ENCODE data around the gene ROBO4.

The ROBO4 gene

DNA sequence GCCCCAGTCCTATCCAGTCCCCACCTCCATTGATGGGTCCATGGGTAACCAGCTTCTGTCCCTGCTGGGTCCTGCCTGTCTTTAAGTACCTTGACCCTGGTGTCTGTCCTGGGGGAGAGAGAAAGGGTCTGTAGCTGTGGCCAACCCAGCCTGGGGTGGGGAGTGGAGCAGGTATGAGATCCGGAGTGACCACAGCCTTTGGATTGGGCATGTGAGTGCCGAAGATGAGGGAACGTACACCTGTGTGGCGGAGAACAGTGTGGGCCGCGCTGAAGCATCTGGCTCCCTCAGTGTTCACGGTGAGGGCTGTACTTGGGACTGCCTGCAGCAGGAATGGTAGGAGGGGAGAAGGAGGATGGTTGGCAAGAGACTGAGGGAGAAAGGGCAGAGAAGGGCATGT is 27.2 kb downstream of the ROBO4 start:
- no peak for DNase-seq
- 79% methylated on average over 7 of the region's 7 CpGs for WGBS
- H3K4me2 ChIP-seq (ENCODE audit: low read length, poor library complexity, severe bottlenecking), result no peak overlapping the region

DNA sequence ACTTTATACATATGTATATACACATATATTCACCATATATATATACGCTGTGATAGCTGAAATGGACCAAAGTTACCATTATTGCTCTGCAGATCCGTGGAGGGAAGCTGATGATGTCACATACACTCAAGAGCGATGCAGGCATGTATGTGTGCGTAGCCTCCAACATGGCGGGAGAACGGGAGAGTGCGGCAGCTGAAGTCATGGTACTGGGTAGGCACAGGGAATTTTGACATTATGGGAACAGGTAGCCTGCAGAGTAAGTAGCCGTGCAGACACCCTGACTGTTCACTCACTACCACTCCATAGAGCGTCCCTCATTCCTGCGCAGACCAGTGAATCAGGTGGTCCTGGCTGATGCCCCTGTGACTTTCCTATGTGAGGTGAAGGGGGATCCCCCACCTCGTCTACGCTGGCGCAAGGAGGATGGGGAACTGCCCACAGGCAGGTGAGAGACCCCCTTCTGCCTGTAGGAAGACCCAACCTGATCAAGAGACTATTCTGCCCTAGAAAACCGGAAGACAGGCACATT is 27.7 kb downstream of the ROBO4 start:
- peaks cover 96 to 100% of the 10 kb centered on the region in 2 experiments for H3K27me3 ChIP-seq (ENCODE audit: control insufficient read depth in 1 of 2, insufficient read depth in 1 of 2, low read length in 2 of 2)
- no peaks in the 10 kb centered on the region for H3K9me3 ChIP-seq (ENCODE audit: control insufficient read depth, low read length)
- no peak overlapping the region for H2AK5ac ChIP-seq (ENCODE audit: low read length, severe bottlenecking)
- no peak overlapping the region for H3K18ac ChIP-seq (ENCODE audit: low read depth in 1 of 2, low read length in 2 of 2)
- no peak overlapping the region for H2AFZ ChIP-seq (ENCODE audit: low read depth, low read length)
- no peak overlapping the region for H3K4me3 ChIP-seq (ENCODE audit: insufficient read depth in 1 of 2, low read depth in 1 of 2, low read length in 2 of 2)
- H3K36me3 ChIP-seq (ENCODE audit: control insufficient read depth in 1 of 2, insufficient read depth in 2 of 2, low read depth in 1 of 2, low read length in 2 of 2), result no peaks in the 10 kb centered on the region
- H3K4me1 ChIP-seq (ENCODE audit: control insufficient read depth, insufficient read depth, low read depth, low read length), result peaks cover 19% of the 10 kb centered on the region
- H3K4me2 ChIP-seq (ENCODE audit: low read length, poor library complexity, severe bottlenecking), result no peak overlapping the region
- no peak overlapping the region for H2BK5ac ChIP-seq (ENCODE audit: low read depth, low read length, poor library complexity, severe bottlenecking)
- WGBS, result 75% methylated on average over 13 of the region's 14 CpGs
- H3K4ac ChIP-seq (ENCODE audit: low read depth in 1 of 2, low read length in 2 of 2), result no peak overlapping the region
- H2BK15ac ChIP-seq (ENCODE audit: low read depth, poor library complexity, severe bottlenecking), result no peak overlapping the region
- no peak overlapping the region for H2BK12ac ChIP-seq (ENCODE audit: low read length in 2 of 2)
- H4K8ac ChIP-seq (ENCODE audit: low read length), result no peak overlapping the region
- no peak overlapping the region for H3K27ac ChIP-seq (ENCODE audit: low read length, poor library complexity, severe bottlenecking)
- H3K9ac ChIP-seq (ENCODE audit: low read length), result no peak overlapping the region
- H3K14ac ChIP-seq (ENCODE audit: low read length in 2 of 2), result no peak overlapping the region
- no peak overlapping the region for H2BK120ac ChIP-seq (ENCODE audit: low read depth, low read length)
- H3K23ac ChIP-seq (ENCODE audit: low read length in 2 of 2), result no peak overlapping the region
- H4K91ac ChIP-seq (ENCODE audit: low read length), result no peak overlapping the region
- no peak for DNase-seq
- no peaks in the 10 kb centered on the region for H3K79me1 ChIP-seq (replicated peaks; ENCODE audit: low read length, poor library complexity, severe bottlenecking)

More for the DNA sequence above, 27.2 kb downstream of the ROBO4 start:
- no peak overlapping the region for H2AFZ ChIP-seq (ENCODE audit: low read depth, low read length)
- H3K9me3 ChIP-seq (ENCODE audit: control insufficient read depth, low read length), result no peaks in the 10 kb centered on the region
- no peak overlapping the region for H3K23ac ChIP-seq (ENCODE audit: low read length in 2 of 2)
- no peak overlapping the region for H2BK12ac ChIP-seq (ENCODE audit: low read length in 2 of 2)
- no peak overlapping the region for H2BK5ac ChIP-seq (ENCODE audit: low read depth, low read length, poor library complexity, severe bottlenecking)
- no peak overlapping the region for H2AK5ac ChIP-seq (ENCODE audit: low read length, severe bottlenecking)
- no peak overlapping the region for H3K4me3 ChIP-seq (ENCODE audit: insufficient read depth in 1 of 2, low read depth in 1 of 2, low read length in 2 of 2)
- no peak overlapping the region for H3K9ac ChIP-seq (ENCODE audit: low read length)
- H4K8ac ChIP-seq (ENCODE audit: low read length), result no peak overlapping the region
- H3K4me1 ChIP-seq (ENCODE audit: control insufficient read depth, insufficient read depth, low read depth, low read length), result peaks cover 15% of the 10 kb centered on the region
- H3K18ac ChIP-seq (ENCODE audit: low read depth in 1 of 2, low read length in 2 of 2), result no peak overlapping the region
- H3K36me3 ChIP-seq (ENCODE audit: control insufficient read depth in 1 of 2, insufficient read depth in 2 of 2, low read depth in 1 of 2, low read length in 2 of 2), result no peaks in the 10 kb centered on the region
- no peak overlapping the region for H3K27ac ChIP-seq (ENCODE audit: low read length, poor library complexity, severe bottlenecking)
- H3K79me1 ChIP-seq (replicated peaks; ENCODE audit: low read length, poor library complexity, severe bottlenecking), result no peaks in the 10 kb centered on the region
- H3K27me3 ChIP-seq (ENCODE audit: control insufficient read depth in 1 of 2, insufficient read depth in 1 of 2, low read length in 2 of 2), result peaks cover 95 to 97% of the 10 kb centered on the region in 2 experiments
- H2BK120ac ChIP-seq (ENCODE audit: low read depth, low read length), result no peak overlapping the region
- no peak overlapping the region for H3K14ac ChIP-seq (ENCODE audit: low read length in 2 of 2)
- no peak overlapping the region for H2BK15ac ChIP-seq (ENCODE audit: low read depth, poor library complexity, severe bottlenecking)
- H3K4ac ChIP-seq (ENCODE audit: low read depth in 1 of 2, low read length in 2 of 2), result no peak overlapping the region
- H4K91ac ChIP-seq (ENCODE audit: low read length), result no peak overlapping the region

DNA sequence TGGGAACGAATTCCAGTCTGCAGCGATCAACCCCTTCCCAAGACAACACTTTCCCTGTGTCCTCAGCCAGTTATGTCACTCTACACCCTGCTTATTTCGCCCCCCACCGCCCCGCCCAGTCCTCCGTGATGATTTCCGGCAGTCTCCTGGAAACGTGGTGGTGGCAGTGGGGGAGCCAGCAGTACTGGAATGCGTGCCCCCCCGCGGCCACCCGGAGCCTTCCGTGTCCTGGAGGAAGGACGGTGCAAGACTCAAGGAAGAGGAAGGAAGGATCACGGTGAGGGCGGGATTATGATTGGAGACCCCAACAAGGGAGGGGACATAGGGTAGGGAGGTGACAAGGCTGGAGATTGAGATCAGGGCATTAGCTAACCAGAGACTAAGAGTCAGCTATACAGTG is 28.3 kb downstream of the ROBO4 start:
- Histone ChIP-seq H3K4me2 (ENCODE audit: low read length, poor library complexity, severe bottlenecking) (no peak overlapping the region), H2BK12ac (ENCODE audit: low read length in 2 of 2) (no peak overlapping the region), H3K79me1 (replicated peaks; ENCODE audit: low read length, poor library complexity, severe bottlenecking) (no peaks in the 10 kb centered on the region), H2BK5ac (ENCODE audit: low read depth, low read length, poor library complexity, severe bottlenecking) (no peak overlapping the region), H3K23ac (ENCODE audit: low read length in 2 of 2) (no peak overlapping the region), H3K4me3 (ENCODE audit: insufficient read depth in 1 of 2, low read depth in 1 of 2, low read length in 2 of 2) (no peak overlapping the region), H3K27ac (ENCODE audit: low read length, poor library complexity, severe bottlenecking) (no peak overlapping the region), H4K91ac (ENCODE audit: low read length) (no peak overlapping the region), H3K27me3 (ENCODE audit: control insufficient read depth in 1 of 2, insufficient read depth in 1 of 2, low read length in 2 of 2) (peaks cover 99 to 100% of the 10 kb centered on the region in 2 experiments), H3K14ac (ENCODE audit: low read length in 2 of 2) (no peak overlapping the region), H3K4ac (ENCODE audit: low read depth in 1 of 2, low read length in 2 of 2) (no peak overlapping the region), H3K9ac (ENCODE audit: low read length) (no peak overlapping the region), H3K18ac (ENCODE audit: low read depth in 1 of 2, low read length in 2 of 2) (no peak overlapping the region), H3K9me3 (ENCODE audit: control insufficient read depth, low read length) (no peaks in the 10 kb centered on the region), H2BK120ac (ENCODE audit: low read depth, low read length) (no peak overlapping the region), H2BK15ac (ENCODE audit: low read depth, poor library complexity, severe bottlenecking) (no peak overlapping the region), H2AFZ (ENCODE audit: low read depth, low read length) (no peak overlapping the region), H3K4me1 (ENCODE audit: control insufficient read depth, insufficient read depth, low read depth, low read length) (peaks cover 19% of the 10 kb centered on the region), H4K8ac (ENCODE audit: low read length) (no peak overlapping the region), H3K36me3 (ENCODE audit: control insufficient read depth in 1 of 2, insufficient read depth in 2 of 2, low read depth in 1 of 2, low read length in 2 of 2) (no peaks in the 10 kb centered on the region), H2AK5ac (ENCODE audit: low read length, severe bottlenecking) (no peak overlapping the region)
- DNase-seq, result no peak
- WGBS, result 21% methylated on average over 16 of the region's 16 CpGs

DNA sequence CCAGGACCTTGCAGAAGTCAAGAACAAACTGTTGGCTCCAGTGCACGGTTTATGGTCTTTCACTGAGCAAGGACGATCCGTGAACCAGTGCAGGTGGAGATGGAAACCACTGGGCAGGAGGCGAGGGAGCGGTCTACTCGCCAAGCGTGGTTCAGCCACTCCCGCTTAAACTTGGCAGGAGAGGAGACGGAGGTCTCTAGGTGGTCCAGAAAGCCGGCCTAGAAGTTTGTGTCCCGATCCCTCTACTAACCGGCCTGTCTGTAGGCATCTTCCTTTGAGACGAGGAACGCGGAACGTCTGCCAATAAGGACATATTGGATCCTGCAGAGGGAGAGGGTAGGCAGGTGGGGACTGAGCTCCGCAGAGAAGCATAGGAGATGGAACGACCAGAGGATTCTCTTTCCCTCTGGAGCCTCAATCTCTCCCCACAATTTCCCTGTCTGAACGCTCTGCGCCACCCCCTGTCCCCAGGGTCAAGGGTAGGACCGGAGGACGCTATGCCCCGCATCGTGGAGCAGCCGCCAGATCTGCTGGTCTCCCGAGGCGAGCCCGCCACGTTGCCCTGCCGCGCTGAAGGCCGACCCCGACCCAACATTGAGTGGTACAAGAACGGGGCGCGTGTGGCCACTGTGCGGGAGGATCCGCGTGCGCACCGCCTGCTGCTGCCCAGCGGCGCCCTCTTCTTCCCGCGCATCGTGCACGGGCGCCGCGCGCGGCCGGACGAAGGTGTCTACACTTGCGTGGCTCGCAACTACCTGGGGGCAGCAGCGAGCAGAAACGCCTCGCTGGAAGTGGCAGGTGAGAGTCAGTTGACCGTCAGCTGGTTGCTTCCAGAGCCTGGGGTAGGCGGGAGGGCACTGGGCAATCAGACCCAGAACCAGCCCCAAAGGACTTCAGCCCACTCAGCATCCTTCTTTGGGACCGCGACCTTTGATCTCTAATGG is 29.1 kb downstream of the ROBO4 start:
- Histone ChIP-seq H3K23ac (ENCODE audit: low read length in 2 of 2) (peak overlapping the region in 1 of 2 experiments; percentile 47), H2AK5ac (ENCODE audit: low read length, severe bottlenecking) (no peak overlapping the region), H3K4ac (ENCODE audit: low read depth in 1 of 2, low read length in 2 of 2) (no peak overlapping the region), H2BK12ac (ENCODE audit: low read length in 2 of 2) (no peak overlapping the region), H3K4me1 (ENCODE audit: control insufficient read depth, insufficient read depth, low read depth, low read length) (peaks cover 19% of the 10 kb centered on the region), H3K9ac (ENCODE audit: low read length) (no peak overlapping the region), H3K14ac (ENCODE audit: low read length in 2 of 2) (no peak overlapping the region), H3K27ac (ENCODE audit: low read length, poor library complexity, severe bottlenecking) (no peak overlapping the region), H3K18ac (ENCODE audit: low read depth in 1 of 2, low read length in 2 of 2) (no peak overlapping the region), H3K79me1 (replicated peaks; ENCODE audit: low read length, poor library complexity, severe bottlenecking) (no peaks in the 10 kb centered on the region), H4K8ac (ENCODE audit: low read length) (no peak overlapping the region), H3K4me2 (ENCODE audit: low read length, poor library complexity, severe bottlenecking) (no peak overlapping the region), H3K9me3 (ENCODE audit: control insufficient read depth, low read length) (no peaks in the 10 kb centered on the region), H3K27me3 (ENCODE audit: control insufficient read depth in 1 of 2, insufficient read depth in 1 of 2, low read length in 2 of 2) (peaks cover 99 to 100% of the 10 kb centered on the region in 2 experiments), H3K4me3 (ENCODE audit: insufficient read depth in 1 of 2, low read depth in 1 of 2, low read length in 2 of 2) (no peak overlapping the region), H2BK5ac (ENCODE audit: low read depth, low read length, poor library complexity, severe bottlenecking) (no peak overlapping the region), H2BK120ac (ENCODE audit: low read depth, low read length) (no peak overlapping the region), H2AFZ (ENCODE audit: low read depth, low read length) (no peak overlapping the region), H3K36me3 (ENCODE audit: control insufficient read depth in 1 of 2, insufficient read depth in 2 of 2, low read depth in 1 of 2, low read length in 2 of 2) (no peaks in the 10 kb centered on the region), H2BK15ac (ENCODE audit: low read depth, poor library complexity, severe bottlenecking) (no peak overlapping the region), H4K91ac (ENCODE audit: low read length) (no peak overlapping the region)
- WGBS, result 22% methylated on average over 63 of the region's 63 CpGs
- DNase-seq, result no peak
